HepG2 (cell line): ENCODE measurements around the gene CACNG8. TPM values are rescaled to one million over a fixed set of nuclear protein-coding genes. Genes with fewer than 3 reads are reported as not detected.

Source experiments
- ATAC-seq: fragments of 200-7000 bp; cut with Tn5 transposase; 3 replicates; pipeline ENCODE4 v1.9.1; 2020; ENCODE audit warnings: mild to moderate bottlenecking, moderate library complexity
- BruUV-seq: library from RNA; stranded (reverse); fragments of 400-500 nt; replicated peaks from 2 replicates; lab custom pipeline; 2021; lab: Mats Ljungman, UMichigan
- CTCF ChIA-PET: fragments of 300-600 bp; formaldehyde crosslinking; extraction: SDS; loops from one replicate; lab custom pipeline; 2021; ENCODE audit warnings: low total read pairs, inconsistent platforms, low intra/inter-chr PET ratio; lab: Yijun Ruan, JAX
- POLR2A ChIA-PET: fragments of 350-600 bp; sonication (Branson Sonifier 250); formaldehyde crosslinking; loops from one replicate; lab custom pipeline; 2020; ENCODE audit warnings: antibody characterized with exemption, inconsistent platforms; lab: Yijun Ruan, JAX
- DNase-seq: peaks from one replicate; pipeline ENCODE4 v3.0.0-alpha.2; 2015; ENCODE audit warnings: low spot score
- FAIRE-seq: peaks from 3 replicates; lab custom pipeline; 2011; peaks lifted over from hg19 to GRCh38; lab: Jason Lieb, UNC
- H2AFZ ChIP-seq: one replicate; pipeline ENCODE4 v1.6.1; 2011; ENCODE audit warnings: low read length, inconsistent platforms
- H3K27ac ChIP-seq: fragments of 300-600 bp; 3 replicates; pipeline ENCODE4 v1.8.0; 2011; ENCODE audit warnings: mixed run types, mild to moderate bottlenecking, mixed read lengths, low read length, inconsistent platforms; ENCODE audit not compliant: insufficient read depth; ENCODE audit errors: extremely low read length
- H3K27me3 ChIP-seq, 2 experiments: fragments of 200-600 bp in 1 of 2; 2 replicates in 1 of 2; 3 replicates in 1 of 2; pipeline versions ENCODE4 v1.6.0 to v1.8.0; 2011; ENCODE audit warnings: low read length in 2 of 2, mild to moderate bottlenecking in 2 of 2, moderate library complexity in 2 of 2, inconsistent platforms in 1 of 2; ENCODE audit not compliant: insufficient read depth in 2 of 2, control insufficient read depth in 1 of 2
- H3K36me3 ChIP-seq, 2 experiments: fragments of 200-600 bp in 1 of 2; replicated peaks in 1 of 2; 2 replicates in 1 of 2; 3 replicates in 1 of 2; pipeline versions ENCODE4 v1.5.1 to v1.8.0; 2011; ENCODE audit warnings: low read length in 2 of 2, inconsistent platforms in 1 of 2; ENCODE audit not compliant: insufficient read depth in 2 of 2, control insufficient read depth in 1 of 2
- H3K4me1 ChIP-seq: 2 replicates; pipeline ENCODE4 v1.5.1; 2012; ENCODE audit warnings: low read length, inconsistent platforms; ENCODE audit not compliant: insufficient read depth
- H3K4me2 ChIP-seq: 2 replicates; pipeline ENCODE4 v1.6.0; 2011; ENCODE audit warnings: low read depth, low read length, inconsistent platforms
- H3K4me3 ChIP-seq, 3 experiments: fragments of 200-600 bp in 1 of 3; sonication (generic), shearing (Covaris generic) in 1 of 3; replicated peaks in 1 of 3; 2 replicates each; pipeline ENCODE4 v1.5.1; 2011 to 2016; ENCODE audit warnings: low read length in 3 of 3, inconsistent platforms in 2 of 3, low read depth in 2 of 3, mild to moderate bottlenecking in 2 of 3, control low read depth in 1 of 3, mixed read lengths in 1 of 3; ENCODE audit not compliant: insufficient read depth in 1 of 3
- H3K79me2 ChIP-seq: one replicate; pipeline ENCODE4 v1.6.1; 2011; ENCODE audit warnings: low read length, inconsistent platforms; ENCODE audit not compliant: insufficient read depth
- H3K9ac ChIP-seq: 2 replicates; pipeline ENCODE4 v1.6.0; 2011; ENCODE audit warnings: mild to moderate bottlenecking, low read depth, low read length, inconsistent platforms; ENCODE audit not compliant: insufficient read depth
- H3K9me3 ChIP-seq: 2 replicates; pipeline ENCODE4 v1.5.1; 2012; ENCODE audit warnings: mild to moderate bottlenecking, low read length
- H4K20me1 ChIP-seq: 2 replicates; pipeline ENCODE4 v1.6.0; 2011; ENCODE audit warnings: inconsistent platforms, mild to moderate bottlenecking, low read length, moderate library complexity; ENCODE audit not compliant: insufficient read depth
- HOXA5 ChIP-seq: sonication (generic); formaldehyde crosslinking; IDR thresholded peaks from 2 replicates; pipeline ENCODE4 v1.4.0; 2020; ENCODE audit warnings: missing genetic modification reagents
- MBNL3 ChIP-seq: fragments of 250-450 bp; sonication (Bioruptor Pico); conservative IDR thresholded peaks from 2 replicates; pipeline ENCODE4 v1.8.0; 2022; ENCODE audit warnings: mild to moderate bottlenecking, inconsistent platforms
- NFAT5 ChIP-seq: sonication (generic); formaldehyde crosslinking; IDR thresholded peaks from 2 replicates; pipeline ENCODE4 v1.4.0; 2020; ENCODE audit warnings: missing genetic modification reagents
- ZNF580 ChIP-seq: IDR thresholded peaks from 2 replicates; pipeline ENCODE4 v1.6.1; 2016; ENCODE audit warnings: low read depth, borderline replicate concordance
- WGBS: methylation state at CpG from one replicate; pipeline ENCODE4 v1.1.6; 2017; ENCODE audit warnings: low lambda C conversion rate; 5-methylcytosine and 5-hydroxymethylcytosine counted together
- in situ Hi-C: cut with HindIII; loops from 2 replicates; pipeline ENCODE4 v1.10.0; 2017; ENCODE audit warnings: low pct_unique_long_range_greater_than_20kb; ENCODE audit not compliant: extremely low pct_ligation_motif_present
- intact Hi-C: fragments of 100-400 bp; cut with micrococcal nuclease; formaldehyde crosslinking; loops from one replicate; pipeline ENCODE4 v1.10.0; 2022; ENCODE audit not compliant: unreplicated experiment
- polyA plus RNA-seq, 8 experiments: library from polyadenylated mRNA; depleted of rRNA in 3 of 8; stranded (reverse) in 7 of 8; unstranded in 1 of 8; fragments of >200 nt; fragmentation: Illumina TruSeq in 4 of 8; extraction: Trizol in 4 of 8; gene quantifications; 2 replicates each; pipeline versions ENCODE4 v1.2.1 to v1.2.3, GENCODE V29; 2011 to 2016; ENCODE audit warnings: low read depth in 4 of 8, missing spikeins in 1 of 8, mixed read lengths in 1 of 8; ENCODE audit not compliant: insufficient read depth in 1 of 8
- total RNA-seq, 5 experiments: library from RNA; depleted of rRNA; stranded (reverse); fragments of >200 nt; fragmentation: Illumina TruSeq; extraction: Trizol; gene quantifications; 2 replicates each; pipeline ENCODE4 v1.2.3, GENCODE V29; 2016; ENCODE audit warnings: low read depth in 1 of 5

Gene CACNG8
- total and polyA plus RNA-seq, 2 of the 13 experiments (the other 11 are each of a cell fraction or from before 2014, with no cell fraction given): not detected

- no peak for TF ChIP-seq NFAT5 (CRISPR knock-in tag)
Observed at GRCh38 chr19:54002495-54003315, 40.0 kb downstream of the CACNG8 start (continued).

- Histone ChIP-seq H2AFZ (no peak overlapping the region), H3K79me2 (no peaks in the 10 kb centered on the region), H3K4me2 (no peak overlapping the region), H3K9ac (no peak overlapping the region), H3K27me3 (peaks cover 4 to 15% of the 10 kb centered on the region in 2 experiments; a peak in 4 of 5 replicates), H3K27ac (no peak overlapping the region), H3K9me3 (no peaks in the 10 kb centered on the region), H3K4me1 (peaks cover 5% of the 10 kb centered on the region; the same call in 1 of the 2 replicates), H3K4me3 (no peak overlapping the region), H3K36me3 (no peaks in the 10 kb centered on the region), H4K20me1 (no peaks in the 10 kb centered on the region)
- FAIRE-seq (no peak), ATAC-seq (no peak), DNase-seq (no peak)
- WGBS: 62% methylated on average over 8 of the region's 8 CpGs
- intact Hi-C loops: no loop called here
- CTCF ChIA-PET: no interaction called here
- BruUV-seq: no TSS peak
- no peak for TF ChIP-seq MBNL3
- TF ChIP-seq HOXA5 (CRISPR knock-in tag): no peak
- no peak for TF ChIP-seq ZNF580 (CRISPR knock-in tag)
- in situ Hi-C loops: no loop called here
- POLR2A ChIA-PET: no interaction called here
Observed at GRCh38 chr19:54009440-54009839, 46.7 kb downstream of the CACNG8 start.
